K562 (cell line): ENCODE measurements around the gene PNCK. TPM values are rescaled to one million over a fixed set of nuclear protein-coding genes. Genes with fewer than 3 reads are reported as not detected.

ENCODE experiments used
- BRD9 ChIP-seq: fragments of 450-650 bp; IDR thresholded peaks from 2 replicates; pipeline ENCODE4 v1.6.1; 2018; ENCODE audit warnings: low read depth; ENCODE audit not compliant: partially characterized antibody
- CBX1 ChIP-seq: sonication (generic); IDR thresholded peaks from 2 replicates; pipeline ENCODE4 v1.6.1; 2016; ENCODE audit warnings: antibody characterized with exemption, low read depth, mild to moderate bottlenecking
- CBX3 ChIP-seq, 2 experiments: IDR thresholded peaks; 1 replicate in 1 of 2; 2 replicates in 1 of 2; pipeline ENCODE4 v1.6.1; 2012; ENCODE audit warnings: inconsistent platforms in 2 of 2, low read length in 2 of 2, borderline replicate concordance in 1 of 2, control low read depth in 1 of 2
- CC2D1A ChIP-seq: fragments of 450-650 bp; IDR thresholded peaks from 2 replicates; pipeline ENCODE4 v1.6.1; 2017; ENCODE audit warnings: mild to moderate bottlenecking
- CTCF ChIP-seq, 3 experiments: IDR thresholded peaks in 2 of 3; conservative IDR thresholded peaks in 1 of 3; 2 replicates each; pipeline ENCODE4 v1.5.1; 2011 to 2012; ENCODE audit warnings: low read length in 3 of 3, mild to moderate bottlenecking in 3 of 3, control low read depth in 2 of 3, improper control_type of control experiment in 1 of 3, inconsistent platforms in 1 of 3, low read depth in 1 of 3, mixed read lengths in 1 of 3, moderate library complexity in 1 of 3; ENCODE audit not compliant: insufficient read depth in 2 of 3
- FOSL1 ChIP-seq: fragments of 200-800 bp; sonication (Bioruptor generic); conservative IDR thresholded peaks from 2 replicates; pipeline ENCODE4 v1.6.1; 2016; ENCODE audit warnings: missing genetic modification characterization, missing compliant biosample characterization
- GATAD2B ChIP-seq: fragments of 450-650 bp; IDR thresholded peaks from 2 replicates; pipeline ENCODE4 v1.6.1; 2017; ENCODE audit warnings: mild to moderate bottlenecking, borderline replicate concordance
- HDAC6 ChIP-seq: IDR thresholded peaks from 2 replicates; pipeline ENCODE4 v1.6.1; 2012; ENCODE audit warnings: low read depth, mild to moderate bottlenecking, control low read depth, inconsistent platforms, low read length, moderate library complexity
- HMBOX1 ChIP-seq: sonication (generic); IDR thresholded peaks from 2 replicates; pipeline ENCODE4 v1.6.1; 2016
- HNRNPLL ChIP-seq: fragments of 200-400 bp; formaldehyde crosslinking; IDR thresholded peaks from 2 replicates; pipeline ENCODE4 v1.6.1; 2017; ENCODE audit warnings: low read length, low read depth, mild to moderate bottlenecking; ENCODE audit not compliant: poor library complexity, severe bottlenecking
- KLF16 ChIP-seq: IDR thresholded peaks from 2 replicates; pipeline ENCODE4 v1.6.1; 2016; ENCODE audit warnings: antibody characterized with exemption
- NBN ChIP-seq: fragments of 450-650 bp; IDR thresholded peaks from 2 replicates; pipeline ENCODE4 v1.6.1; 2016; ENCODE audit warnings: low read depth, mild to moderate bottlenecking
- NCOR1 ChIP-seq: fragments of 450-650 bp; IDR thresholded peaks from 2 replicates; pipeline ENCODE4 v1.6.1; 2016; ENCODE audit warnings: mild to moderate bottlenecking, moderate library complexity
- RAD21 ChIP-seq, 2 experiments: fragments of 250-450 bp in 1 of 2; fragments of 450-650 bp in 1 of 2; sonication (Bioruptor Pico) in 1 of 2; formaldehyde crosslinking in 1 of 2; IDR thresholded peaks in 1 of 2; conservative IDR thresholded peaks in 1 of 2; 2 replicates each; pipeline versions ENCODE4 v1.4.0 to v1.8.0; 2020 to 2022; ENCODE audit warnings: mild to moderate bottlenecking in 2 of 2, moderate library complexity in 1 of 2
- RAD51 ChIP-seq: fragments of 450-650 bp; IDR thresholded peaks from 2 replicates; pipeline ENCODE4 v1.7.1; 2016; ENCODE audit warnings: low read depth, mild to moderate bottlenecking, borderline replicate concordance
- RBM39 ChIP-seq: fragments of 200-400 bp; formaldehyde crosslinking; optimal IDR thresholded peaks from 2 replicates; pipeline ENCODE3; 2018; ENCODE audit warnings: low read depth, low read length
- SLC30A9 ChIP-seq: fragments of 250-450 bp; sonication (Bioruptor Pico); IDR thresholded peaks from 2 replicates; pipeline ENCODE4 v1.8.0; 2022; ENCODE audit warnings: mild to moderate bottlenecking, moderate library complexity
- SMAD2 ChIP-seq: fragments of 150-350 bp; IDR thresholded peaks from 2 replicates; pipeline ENCODE4 v1.6.1; 2014; ENCODE audit warnings: low read depth, mild to moderate bottlenecking, low read length
- ZNF174 ChIP-seq: fragments of 250-450 bp; sonication (Bioruptor Pico); IDR thresholded peaks from 2 replicates; pipeline ENCODE4 v1.4.0; 2020; ENCODE audit warnings: mild to moderate bottlenecking
- ZNF77 ChIP-seq: fragments of 250-450 bp; sonication (Bioruptor Pico); IDR thresholded peaks from 2 replicates; pipeline ENCODE4 v1.5.0; 2020
- polyA plus RNA-seq, 8 experiments: library from polyadenylated mRNA; depleted of rRNA in 4 of 8; stranded (reverse) in 5 of 8; unstranded in 3 of 8; fragments of >200 nt; fragmentation: Nextera tagmentation in 2 of 8; fragmentation: Illumina TruSeq in 1 of 8; extraction: Ambion mirVana in 2 of 8; extraction: Trizol in 1 of 8; gene quantifications; 2 replicates each; pipeline versions ENCODE4 v1.2.1 to v1.2.3, GENCODE V29; 2011 to 2014; ENCODE audit warnings: inconsistent platforms in 1 of 8, missing spikeins in 1 of 8
- total RNA-seq, 7 experiments: library from RNA; depleted of rRNA in 6 of 7; stranded (reverse); fragments of >200 nt in 6 of 7; fragmentation: Illumina TruSeq in 2 of 7; extraction: Trizol in 2 of 7; gene quantifications; 2 replicates each; pipeline versions ENCODE4 v1.2.1 to v1.2.3, GENCODE V29; 2011 to 2021; ENCODE audit warnings: low replicate concordance in 1 of 7
- TF ChIP-seq, protein P1 (sequence below): fragments of 250-450 bp; sonication (Bioruptor Pico); IDR thresholded peaks from 2 replicates; pipeline ENCODE4 v1.5.0; 2021; ENCODE audit warnings: mild to moderate bottlenecking, moderate library complexity
- TF ChIP-seq, protein P2 (sequence below), 2 experiments: IDR thresholded peaks; 2 replicates each; pipeline ENCODE4 v1.6.1; 2011; ENCODE audit warnings: borderline replicate concordance in 1 of 2, control low read depth in 1 of 2, low read depth in 1 of 2, low read length in 1 of 2, mild to moderate bottlenecking in 1 of 2, mixed read lengths in 1 of 2, moderate library complexity in 1 of 2; ENCODE audit not compliant: insufficient read depth in 1 of 2, insufficient read length in 1 of 2, poor library complexity in 1 of 2, severe bottlenecking in 1 of 2; ENCODE audit errors: extremely low read depth in 1 of 2

PNCK gene
- total and polyA plus RNA-seq, 9 of the 15 experiments (the other 6 are each of a cell fraction or from before 2014, with no cell fraction given), result 0.13 to 7.5 (median 1.2) TPM; not detected in 1

DNA sequence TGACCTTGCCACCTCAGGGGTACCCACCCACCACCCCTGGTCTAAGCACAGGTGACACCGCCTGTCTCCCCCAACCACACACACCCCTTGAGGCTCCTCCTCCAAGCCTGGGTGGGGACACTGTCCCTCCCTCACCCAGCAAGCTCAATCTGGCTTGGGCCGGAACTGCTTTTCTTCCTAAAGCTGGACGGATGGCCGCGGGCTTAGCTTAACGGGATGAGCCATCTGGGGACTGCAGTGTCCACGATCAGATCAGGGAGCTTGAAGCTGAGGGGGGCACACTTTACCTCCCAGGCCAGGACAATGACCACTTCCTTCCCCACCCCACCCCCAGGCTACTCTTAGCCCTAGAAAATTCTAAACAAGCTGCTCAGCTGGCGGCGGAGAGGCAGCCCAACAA is 13.1 kb upstream of the PNCK start (continued):
- TF ChIP-seq, protein P1, sequence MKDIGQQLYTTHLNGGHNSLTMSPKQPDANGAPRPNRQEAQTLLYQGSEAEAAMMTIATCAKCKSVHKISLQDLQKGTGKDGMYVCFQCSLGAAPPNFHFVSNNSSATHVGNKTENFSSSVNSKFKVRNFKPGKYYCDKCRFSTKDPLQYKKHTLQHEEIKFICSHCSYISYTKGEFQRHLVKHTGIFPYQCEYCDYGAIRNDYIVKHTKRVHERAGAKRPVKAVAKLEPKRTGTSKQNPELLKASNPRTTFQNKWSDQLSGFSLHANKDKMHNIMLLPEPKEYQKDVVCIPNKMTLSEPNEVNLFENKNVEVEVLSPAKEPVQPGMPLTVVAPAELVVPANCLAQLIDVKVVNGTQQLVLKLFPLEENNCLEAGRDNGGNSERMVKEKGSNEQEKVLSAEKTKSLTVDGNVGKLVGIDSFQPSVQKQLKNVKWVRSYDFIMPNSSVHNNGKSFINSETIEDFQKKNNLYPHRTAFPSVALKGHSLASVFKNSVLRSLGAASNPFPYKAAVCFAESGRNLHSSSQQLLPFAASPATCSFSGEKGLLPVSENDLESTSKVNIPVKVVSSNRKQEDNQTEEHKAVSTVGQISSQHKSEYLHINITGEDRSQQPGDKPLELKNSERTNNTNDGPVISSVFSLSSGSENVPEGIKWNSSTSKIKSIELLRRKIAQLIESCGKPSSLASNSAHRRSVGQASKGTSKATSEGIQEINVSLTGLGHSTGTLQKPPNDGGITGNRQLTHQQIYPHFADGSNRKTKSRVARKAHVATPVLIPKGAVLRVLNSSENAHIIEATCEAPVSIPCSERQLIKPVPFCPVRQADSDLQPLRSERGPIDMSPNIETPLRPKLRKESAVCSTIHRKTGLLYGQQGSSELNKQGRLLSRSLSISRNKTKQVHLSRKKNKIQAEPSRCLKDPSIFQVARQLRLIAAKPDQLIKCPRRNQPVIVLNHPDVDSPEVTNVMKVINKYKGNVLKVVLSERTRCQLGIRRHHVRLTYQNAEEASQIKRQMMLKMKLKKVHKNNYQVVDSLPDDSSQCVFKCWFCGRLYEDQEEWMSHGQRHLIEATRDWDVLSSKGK (CRISPR knock-in tag), result no peak
- TF ChIP-seq GATAD2B (no peak), RAD51 (no peak), CBX1 (no peak), BRD9 (no peak), ZNF174 (CRISPR knock-in tag) (no peak), HMBOX1 (no peak), NBN (no peak), RBM39 (no peak), FOSL1 (tag) (peak; percentile 10; the same call in 1 of the 2 replicates), SMAD2 (no peak), SLC30A9 (CRISPR knock-in tag) (no peak), HDAC6 (no peak), CC2D1A (no peak), ZNF77 (CRISPR knock-in tag) (no peak), CTCF (IDR thresholded peaks at IDR 0.05 in 2 of 3, conservative IDR thresholded peaks at IDR 0.05 in 1 of 3; ENCODE audit: insufficient read depth in 2 of 3, low read depth in 1 of 3, low read length in 3 of 3) (no peak), CBX3 (IDR thresholded peaks at IDR 0.05; ENCODE audit: borderline replicate concordance in 1 of 2, low read length in 2 of 2) (no peak), HNRNPLL (no peak), RAD21 (CRISPR knock-in tag; conservative IDR thresholded peaks at IDR 0.05 in 1 of 2, IDR thresholded peaks at IDR 0.05 in 1 of 2) (no peak), KLF16 (peak; percentile 95), NCOR1 (no peak)
- TF ChIP-seq, protein P2, sequence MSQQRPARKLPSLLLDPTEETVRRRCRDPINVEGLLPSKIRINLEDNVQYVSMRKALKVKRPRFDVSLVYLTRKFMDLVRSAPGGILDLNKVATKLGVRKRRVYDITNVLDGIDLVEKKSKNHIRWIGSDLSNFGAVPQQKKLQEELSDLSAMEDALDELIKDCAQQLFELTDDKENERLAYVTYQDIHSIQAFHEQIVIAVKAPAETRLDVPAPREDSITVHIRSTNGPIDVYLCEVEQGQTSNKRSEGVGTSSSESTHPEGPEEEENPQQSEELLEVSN (IDR thresholded peaks at IDR 0.05; ENCODE audit: borderline replicate concordance in 1 of 2, extremely low read depth in 1 of 2, insufficient read depth in 1 of 2, insufficient read length in 1 of 2, low read depth in 1 of 2, low read length in 1 of 2, poor library complexity in 1 of 2, severe bottlenecking in 1 of 2), result no peak
